GM19324 (cell line): ENCODE data around the gene CANT1.

Source experiments
- ATAC-seq: cut with Tn5 transposase; IDR thresholded peaks from one replicate; pipeline ENCODE4 v1.9.1; 2021; ENCODE audit warnings: mild to moderate bottlenecking, moderate library complexity; ENCODE audit not compliant: unreplicated experiment, low FRiP score

Gene CANT1

GRCh38 chr17:78944956-78945355 lies 64.6 kb downstream of the CANT1 start:
- no peak for ATAC-seq

GRCh38 chr17:78944026-78944425 lies 65.5 kb downstream of the CANT1 start:
- no peak for ATAC-seq
